GM11168 (cell line): Measurements from ENCODE around the gene GATM.
"Not testable (repeated sequence)": the region's sequence is repeated elsewhere in the genome, so short reads cannot be mapped to it uniquely, and the experiment has no call there.

Source experiments
- in situ Hi-C: fragments of 300-500 bp; cut with MboI; formaldehyde crosslinking; loops from one replicate; pipeline ENCODE4 v1.12.0; 2022; ENCODE audit warnings: low sequenced_read_pairs; ENCODE audit not compliant: unreplicated experiment

GATM gene

GRCh38 chr15:45319472-45320214, 58.7 kb downstream of the GATM start:
- in situ Hi-C loops = no loop called here

- in situ Hi-C loops = no loop called here
Measured at GRCh38 chr15:45314960-45315359, 63.4 kb downstream of the GATM start.

GRCh38 chr15:45314117-45314516, 64.2 kb downstream of the GATM start:
- in situ Hi-C loops = not testable (repeated sequence)
